Measurements from ENCODE around the gene MPND. TPM values are rescaled to one million over a fixed set of nuclear protein-coding genes. Genes with fewer than 3 reads are reported as not detected.

The MPND gene
- total and polyA plus RNA-seq, 10 of the 15 experiments (the other 5 are each of a cell fraction or from before 2014, with no cell fraction given) = 0.79 to 18.3 (median 6.0) TPM

DNA sequence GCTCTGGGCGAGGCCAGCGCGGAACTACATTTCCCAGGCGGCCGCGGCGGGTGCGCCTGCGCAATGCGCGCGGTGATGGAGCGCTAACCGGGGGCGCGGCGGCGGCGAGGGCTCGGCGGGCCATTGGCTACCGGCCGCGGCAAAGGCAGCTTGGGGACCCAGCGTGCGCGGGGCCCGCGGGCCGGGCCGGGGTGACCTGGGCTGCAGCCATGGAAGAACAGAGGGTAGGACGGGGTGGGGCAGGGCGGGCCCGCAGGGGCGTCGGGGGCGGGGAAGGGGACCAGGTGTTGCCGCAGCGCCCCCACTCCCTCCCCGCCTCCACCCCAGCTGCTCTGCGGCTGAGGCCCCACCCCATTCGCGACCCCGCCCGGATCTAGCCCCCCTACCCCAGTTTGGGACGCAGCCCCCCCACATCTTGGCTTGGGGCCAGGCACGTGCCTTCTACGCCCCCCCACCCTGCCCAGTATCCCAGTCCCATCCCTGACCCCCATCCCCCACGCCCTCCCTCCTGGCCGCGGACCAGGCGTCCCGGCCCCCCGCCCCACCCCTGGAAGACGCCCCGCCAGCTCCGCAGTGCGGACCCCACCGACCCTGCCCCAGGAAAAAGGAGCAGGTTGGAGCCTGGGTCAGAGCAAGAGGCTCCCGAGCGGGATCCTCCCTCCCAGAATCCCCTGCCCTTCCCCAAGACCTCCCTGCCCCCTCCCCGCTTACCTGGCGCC is 38.7 kb upstream of the MPND start, which contains the start of gene FSD1 (continued):
- TF ChIP-seq, protein P1, sequence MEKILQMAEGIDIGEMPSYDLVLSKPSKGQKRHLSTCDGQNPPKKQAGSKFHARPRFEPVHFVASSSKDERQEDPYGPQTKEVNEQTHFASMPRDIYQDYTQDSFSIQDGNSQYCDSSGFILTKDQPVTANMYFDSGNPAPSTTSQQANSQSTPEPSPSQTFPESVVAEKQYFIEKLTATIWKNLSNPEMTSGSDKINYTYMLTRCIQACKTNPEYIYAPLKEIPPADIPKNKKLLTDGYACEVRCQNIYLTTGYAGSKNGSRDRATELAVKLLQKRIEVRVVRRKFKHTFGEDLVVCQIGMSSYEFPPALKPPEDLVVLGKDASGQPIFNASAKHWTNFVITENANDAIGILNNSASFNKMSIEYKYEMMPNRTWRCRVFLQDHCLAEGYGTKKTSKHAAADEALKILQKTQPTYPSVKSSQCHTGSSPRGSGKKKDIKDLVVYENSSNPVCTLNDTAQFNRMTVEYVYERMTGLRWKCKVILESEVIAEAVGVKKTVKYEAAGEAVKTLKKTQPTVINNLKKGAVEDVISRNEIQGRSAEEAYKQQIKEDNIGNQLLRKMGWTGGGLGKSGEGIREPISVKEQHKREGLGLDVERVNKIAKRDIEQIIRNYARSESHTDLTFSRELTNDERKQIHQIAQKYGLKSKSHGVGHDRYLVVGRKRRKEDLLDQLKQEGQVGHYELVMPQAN (conservative IDR thresholded peaks at IDR 0.05) = no peak
- TF ChIP-seq, protein P2, sequence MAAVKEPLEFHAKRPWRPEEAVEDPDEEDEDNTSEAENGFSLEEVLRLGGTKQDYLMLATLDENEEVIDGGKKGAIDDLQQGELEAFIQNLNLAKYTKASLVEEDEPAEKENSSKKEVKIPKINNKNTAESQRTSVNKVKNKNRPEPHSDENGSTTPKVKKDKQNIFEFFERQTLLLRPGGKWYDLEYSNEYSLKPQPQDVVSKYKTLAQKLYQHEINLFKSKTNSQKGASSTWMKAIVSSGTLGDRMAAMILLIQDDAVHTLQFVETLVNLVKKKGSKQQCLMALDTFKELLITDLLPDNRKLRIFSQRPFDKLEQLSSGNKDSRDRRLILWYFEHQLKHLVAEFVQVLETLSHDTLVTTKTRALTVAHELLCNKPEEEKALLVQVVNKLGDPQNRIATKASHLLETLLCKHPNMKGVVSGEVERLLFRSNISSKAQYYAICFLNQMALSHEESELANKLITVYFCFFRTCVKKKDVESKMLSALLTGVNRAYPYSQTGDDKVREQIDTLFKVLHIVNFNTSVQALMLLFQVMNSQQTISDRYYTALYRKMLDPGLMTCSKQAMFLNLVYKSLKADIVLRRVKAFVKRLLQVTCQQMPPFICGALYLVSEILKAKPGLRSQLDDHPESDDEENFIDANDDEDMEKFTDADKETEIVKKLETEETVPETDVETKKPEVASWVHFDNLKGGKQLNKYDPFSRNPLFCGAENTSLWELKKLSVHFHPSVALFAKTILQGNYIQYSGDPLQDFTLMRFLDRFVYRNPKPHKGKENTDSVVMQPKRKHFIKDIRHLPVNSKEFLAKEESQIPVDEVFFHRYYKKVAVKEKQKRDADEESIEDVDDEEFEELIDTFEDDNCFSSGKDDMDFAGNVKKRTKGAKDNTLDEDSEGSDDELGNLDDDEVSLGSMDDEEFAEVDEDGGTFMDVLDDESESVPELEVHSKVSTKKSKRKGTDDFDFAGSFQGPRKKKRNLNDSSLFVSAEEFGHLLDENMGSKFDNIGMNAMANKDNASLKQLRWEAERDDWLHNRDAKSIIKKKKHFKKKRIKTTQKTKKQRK (IDR thresholded peaks at IDR 0.05; ENCODE audit: low read depth, low read length) = no peak
- peak; percentile 41; the same call in 1 of the 2 replicates for TF ChIP-seq NRF1 (conservative IDR thresholded peaks at IDR 0.05; ENCODE audit: low read depth, low read length)
- TF ChIP-seq HCFC1 (IDR thresholded peaks at IDR 0.05; ENCODE audit: low read length) = peak; percentile 90
- TF ChIP-seq IKZF1 (conservative IDR thresholded peaks at IDR 0.05) = peak; percentile 74
- TF ChIP-seq NBN (IDR thresholded peaks at IDR 0.05) = no peak
- no peak for TF ChIP-seq RUNX3 (IDR thresholded peaks at IDR 0.05; ENCODE audit: low read length)
- TF ChIP-seq ZBED1 (IDR thresholded peaks at IDR 0.05; ENCODE audit: borderline replicate concordance) = no peak
- no peak for TF ChIP-seq ZSCAN29 (IDR thresholded peaks at IDR 0.05)
- no peak for TF ChIP-seq GABPA (IDR thresholded peaks at IDR 0.05; ENCODE audit: low read depth)
- no peak for TF ChIP-seq STAT3 (IDR thresholded peaks at IDR 0.05; ENCODE audit: low read depth, low read length)
- no peak for TF ChIP-seq NFYB (IDR thresholded peaks at IDR 0.05; ENCODE audit: insufficient read depth, low read depth, low read length)
- TF ChIP-seq, protein P3, sequence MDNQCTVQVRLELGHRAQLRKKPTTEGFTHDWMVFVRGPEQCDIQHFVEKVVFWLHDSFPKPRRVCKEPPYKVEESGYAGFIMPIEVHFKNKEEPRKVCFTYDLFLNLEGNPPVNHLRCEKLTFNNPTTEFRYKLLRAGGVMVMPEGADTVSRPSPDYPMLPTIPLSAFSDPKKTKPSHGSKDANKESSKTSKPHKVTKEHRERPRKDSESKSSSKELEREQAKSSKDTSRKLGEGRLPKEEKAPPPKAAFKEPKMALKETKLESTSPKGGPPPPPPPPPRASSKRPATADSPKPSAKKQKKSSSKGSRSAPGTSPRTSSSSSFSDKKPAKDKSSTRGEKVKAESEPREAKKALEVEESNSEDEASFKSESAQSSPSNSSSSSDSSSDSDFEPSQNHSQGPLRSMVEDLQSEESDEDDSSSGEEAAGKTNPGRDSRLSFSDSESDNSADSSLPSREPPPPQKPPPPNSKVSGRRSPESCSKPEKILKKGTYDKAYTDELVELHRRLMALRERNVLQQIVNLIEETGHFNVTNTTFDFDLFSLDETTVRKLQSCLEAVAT (IDR thresholded peaks at IDR 0.05) = no peak
- no peak for TF ChIP-seq IRF3 (IDR thresholded peaks at IDR 0.05)
- TF ChIP-seq GATAD2B (conservative IDR thresholded peaks at IDR 0.05; ENCODE audit: low read depth) = no peak
- no peak for TF ChIP-seq NFYA (IDR thresholded peaks at IDR 0.05; ENCODE audit: borderline replicate concordance, low read depth, low read length)
- TF ChIP-seq ZNF622 (IDR thresholded peaks at IDR 0.05) = no peak
- no peak for TF ChIP-seq IRF5 (IDR thresholded peaks at IDR 0.05; ENCODE audit: borderline replicate concordance)
- TF ChIP-seq, protein P4, sequence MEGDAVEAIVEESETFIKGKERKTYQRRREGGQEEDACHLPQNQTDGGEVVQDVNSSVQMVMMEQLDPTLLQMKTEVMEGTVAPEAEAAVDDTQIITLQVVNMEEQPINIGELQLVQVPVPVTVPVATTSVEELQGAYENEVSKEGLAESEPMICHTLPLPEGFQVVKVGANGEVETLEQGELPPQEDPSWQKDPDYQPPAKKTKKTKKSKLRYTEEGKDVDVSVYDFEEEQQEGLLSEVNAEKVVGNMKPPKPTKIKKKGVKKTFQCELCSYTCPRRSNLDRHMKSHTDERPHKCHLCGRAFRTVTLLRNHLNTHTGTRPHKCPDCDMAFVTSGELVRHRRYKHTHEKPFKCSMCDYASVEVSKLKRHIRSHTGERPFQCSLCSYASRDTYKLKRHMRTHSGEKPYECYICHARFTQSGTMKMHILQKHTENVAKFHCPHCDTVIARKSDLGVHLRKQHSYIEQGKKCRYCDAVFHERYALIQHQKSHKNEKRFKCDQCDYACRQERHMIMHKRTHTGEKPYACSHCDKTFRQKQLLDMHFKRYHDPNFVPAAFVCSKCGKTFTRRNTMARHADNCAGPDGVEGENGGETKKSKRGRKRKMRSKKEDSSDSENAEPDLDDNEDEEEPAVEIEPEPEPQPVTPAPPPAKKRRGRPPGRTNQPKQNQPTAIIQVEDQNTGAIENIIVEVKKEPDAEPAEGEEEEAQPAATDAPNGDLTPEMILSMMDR (IDR thresholded peaks at IDR 0.05 in 2 of 3, conservative IDR thresholded peaks at IDR 0.05 in 1 of 3; ENCODE audit: control insufficient read depth in 2 of 3, extremely low read depth in 1 of 3, insufficient read depth in 1 of 3, low read depth in 3 of 3, low read length in 3 of 3) = no peak

Data from GM12878 (cell line).